ENCODE measurements around the gene AMBN.

The AMBN gene

GRCh38 chr4:70589785-70590184 lies 2.3 kb upstream of the AMBN start:
- H3K4me1 Mint-ChIP-seq (ENCODE audit: low read depth) = peaks cover 17% of the 10 kb centered on the region
- no peaks in the 10 kb centered on the region for H3K36me3 Mint-ChIP-seq (ENCODE audit: low read depth)
- intact Hi-C loops (cut with micrococcal nuclease) = no loop called here
- H3K27ac Mint-ChIP-seq = no peak overlapping the region
- H3K27me3 Mint-ChIP-seq = no peaks in the 10 kb centered on the region
- no peaks in the 10 kb centered on the region for H3K9me3 Mint-ChIP-seq
- H3K4me3 Mint-ChIP-seq = no peak overlapping the region

- H3K27me3 Mint-ChIP-seq = no peaks in the 10 kb centered on the region
- H3K9me3 Mint-ChIP-seq = no peaks in the 10 kb centered on the region
- no peaks in the 10 kb centered on the region for H3K36me3 Mint-ChIP-seq (ENCODE audit: low read depth)
- intact Hi-C loops (cut with micrococcal nuclease) = no loop called here
- H3K27ac Mint-ChIP-seq = no peak overlapping the region
- no peak overlapping the region for H3K4me3 Mint-ChIP-seq
- peaks cover 17% of the 10 kb centered on the region for H3K4me1 Mint-ChIP-seq (ENCODE audit: low read depth)
Observed at GRCh38 chr4:70594196-70594595, 2.1 kb downstream of the AMBN start.

- H3K4me3 Mint-ChIP-seq = no peak overlapping the region
- no peaks in the 10 kb centered on the region for H3K4me1 Mint-ChIP-seq (ENCODE audit: low read depth)
- no peaks in the 10 kb centered on the region for H3K36me3 Mint-ChIP-seq (ENCODE audit: low read depth)
- no peaks in the 10 kb centered on the region for H3K27me3 Mint-ChIP-seq
- H3K27ac Mint-ChIP-seq = no peak overlapping the region
- intact Hi-C loops (cut with micrococcal nuclease) = loop anchor here (2.0 kb wide), 1 partner anchor 1114 kb away; no protein-coding TSS in a partner anchor
- H3K9me3 Mint-ChIP-seq = no peaks in the 10 kb centered on the region
Observed at GRCh38 chr4:70600305-70600704, 8.2 kb downstream of the AMBN start.

- no peaks in the 10 kb centered on the region for H3K9me3 Mint-ChIP-seq
- H3K4me3 Mint-ChIP-seq = no peak overlapping the region
- H3K27ac Mint-ChIP-seq = no peak overlapping the region
- no peaks in the 10 kb centered on the region for H3K4me1 Mint-ChIP-seq (ENCODE audit: low read depth)
- intact Hi-C loops (cut with micrococcal nuclease) = loop anchor here (1.0 to 2.0 kb wide), 2 partner anchors 1114 to 1702 kb away; no protein-coding TSS in a partner anchor
- H3K27me3 Mint-ChIP-seq = no peaks in the 10 kb centered on the region
- H3K36me3 Mint-ChIP-seq (ENCODE audit: low read depth) = no peaks in the 10 kb centered on the region
Observed at GRCh38 chr4:70600977-70601376, 8.9 kb downstream of the AMBN start.

- intact Hi-C loops (cut with micrococcal nuclease) = loop anchor here (1.0 to 2.0 kb wide), 2 partner anchors 1113 to 1702 kb away; no protein-coding TSS in a partner anchor
- Mint-ChIP-seq H3K9me3 (no peaks in the 10 kb centered on the region), H3K36me3 (ENCODE audit: low read depth) (no peaks in the 10 kb centered on the region), H3K4me1 (ENCODE audit: low read depth) (no peaks in the 10 kb centered on the region), H3K27me3 (no peaks in the 10 kb centered on the region), H3K4me3 (no peak overlapping the region), H3K27ac (no peak overlapping the region)
Observed at GRCh38 chr4:70601422-70602039, 9.5 kb downstream of the AMBN start.

- Mint-ChIP-seq H3K4me3 (no peak overlapping the region), H3K4me1 (ENCODE audit: low read depth) (no peaks in the 10 kb centered on the region), H3K27me3 (no peaks in the 10 kb centered on the region), H3K36me3 (ENCODE audit: low read depth) (no peaks in the 10 kb centered on the region), H3K27ac (no peak overlapping the region), H3K9me3 (no peaks in the 10 kb centered on the region)
- intact Hi-C loops (cut with micrococcal nuclease) = no loop called here
Observed at GRCh38 chr4:70603856-70604255, 11.8 kb downstream of the AMBN start.

GRCh38 chr4:70606459-70606858 lies 14.4 kb downstream of the AMBN start:
- intact Hi-C loops (cut with micrococcal nuclease) = no loop called here
- Mint-ChIP-seq H3K9me3 (no peaks in the 10 kb centered on the region), H3K4me3 (no peak overlapping the region), H3K36me3 (ENCODE audit: low read depth) (no peaks in the 10 kb centered on the region), H3K27me3 (no peaks in the 10 kb centered on the region), H3K27ac (no peak overlapping the region), H3K4me1 (ENCODE audit: low read depth) (no peaks in the 10 kb centered on the region)

- Mint-ChIP-seq H3K27ac (no peak overlapping the region), H3K4me3 (no peak overlapping the region), H3K36me3 (ENCODE audit: low read depth) (no peaks in the 10 kb centered on the region), H3K9me3 (no peaks in the 10 kb centered on the region), H3K4me1 (ENCODE audit: low read depth) (no peaks in the 10 kb centered on the region), H3K27me3 (no peaks in the 10 kb centered on the region)
- intact Hi-C loops (cut with micrococcal nuclease) = no loop called here
Observed at GRCh38 chr4:70607334-70607853, 15.3 kb downstream of the AMBN start.

- H3K4me1 Mint-ChIP-seq (ENCODE audit: low read depth) = no peaks in the 10 kb centered on the region
- H3K9me3 Mint-ChIP-seq = no peaks in the 10 kb centered on the region
- H3K36me3 Mint-ChIP-seq (ENCODE audit: low read depth) = no peaks in the 10 kb centered on the region
- no peaks in the 10 kb centered on the region for H3K27me3 Mint-ChIP-seq
- intact Hi-C loops (cut with micrococcal nuclease) = no loop called here
- no peak overlapping the region for H3K4me3 Mint-ChIP-seq
- H3K27ac Mint-ChIP-seq = no peak overlapping the region
Observed at GRCh38 chr4:70608324-70608723, 16.3 kb downstream of the AMBN start.

- H3K4me3 Mint-ChIP-seq = no peak overlapping the region
- H3K36me3 Mint-ChIP-seq (ENCODE audit: low read depth) = no peaks in the 10 kb centered on the region
- peaks cover 4% of the 10 kb centered on the region for H3K9me3 Mint-ChIP-seq
- H3K27me3 Mint-ChIP-seq = peaks cover 2% of the 10 kb centered on the region
- no peak overlapping the region for H3K27ac Mint-ChIP-seq
- intact Hi-C loops (cut with micrococcal nuclease) = no loop called here
- H3K4me1 Mint-ChIP-seq (ENCODE audit: low read depth) = peaks cover 7% of the 10 kb centered on the region
Observed at GRCh38 chr4:70613306-70614183, 21.5 kb downstream of the AMBN start.

GRCh38 chr4:70614184-70614555 lies 22.1 kb downstream of the AMBN start:
- Mint-ChIP-seq H3K27me3 (peaks cover 2% of the 10 kb centered on the region), H3K4me3 (no peak overlapping the region), H3K4me1 (ENCODE audit: low read depth) (peaks cover 7% of the 10 kb centered on the region), H3K9me3 (peaks cover 10% of the 10 kb centered on the region), H3K36me3 (ENCODE audit: low read depth) (no peaks in the 10 kb centered on the region), H3K27ac (no peak overlapping the region)
- intact Hi-C loops (cut with micrococcal nuclease) = no loop called here

- Mint-ChIP-seq H3K27me3 (no peaks in the 10 kb centered on the region), H3K4me1 (ENCODE audit: low read depth) (peaks cover under 1% of the 10 kb centered on the region), H3K36me3 (ENCODE audit: low read depth) (no peaks in the 10 kb centered on the region), H3K27ac (no peak overlapping the region), H3K4me3 (no peak overlapping the region), H3K9me3 (peaks cover 14% of the 10 kb centered on the region)
- intact Hi-C loops (cut with micrococcal nuclease) = no loop called here
Observed at GRCh38 chr4:70619288-70619687, 27.2 kb downstream of the AMBN start.

- Mint-ChIP-seq H3K4me1 (ENCODE audit: low read depth) (no peaks in the 10 kb centered on the region), H3K9me3 (peaks cover 14% of the 10 kb centered on the region), H3K36me3 (ENCODE audit: low read depth) (no peaks in the 10 kb centered on the region), H3K27me3 (no peaks in the 10 kb centered on the region), H3K4me3 (no peak overlapping the region), H3K27ac (no peak overlapping the region)
- intact Hi-C loops (cut with micrococcal nuclease) = no loop called here
Observed at GRCh38 chr4:70619778-70620177, 27.7 kb downstream of the AMBN start.

- H3K27ac Mint-ChIP-seq = no peak overlapping the region
- no peaks in the 10 kb centered on the region for H3K27me3 Mint-ChIP-seq
- H3K4me1 Mint-ChIP-seq (ENCODE audit: low read depth) = no peaks in the 10 kb centered on the region
- intact Hi-C loops (cut with micrococcal nuclease) = no loop called here
- H3K9me3 Mint-ChIP-seq = peaks cover 12% of the 10 kb centered on the region
- no peaks in the 10 kb centered on the region for H3K36me3 Mint-ChIP-seq (ENCODE audit: low read depth)
- H3K4me3 Mint-ChIP-seq = no peak overlapping the region
Observed at GRCh38 chr4:70623323-70623722, 31.3 kb downstream of the AMBN start.

Data from dendritic cell treated with granulocyte-macrophage colony-stimulating factor and Interleukin-4, amounts not matched to agents 40 ng/mL and 50 ng/mL, for 4 days (primary cell).